Measurements from ENCODE around the gene DPP6.

- no peak for TF ChIP-seq CTCF (IDR thresholded peaks at IDR 0.05)
- TF ChIP-seq POLR2A (IDR thresholded peaks at IDR 0.05), result no peak
Observed at GRCh38 chr7:154598396-154598795, 546.2 kb downstream of the DPP6 start.
